Stimulated activated naive B cell treated with anti-CD40 and anti-IgM and Interleukin-4, amounts not matched to agents 10 μg/mL and 1 μg/mL and 100 μg/mL, for 72 hours (primary cell): ENCODE results near the gene SPINK4.

Experiments used
- ATAC-seq, 2 donors: fragments of 150-1000 bp; cut with Tn5 transposase; replicated peaks; 2 replicates each; pipeline ENCODE4 v1.10.0; 2021; ENCODE audit warnings: moderate library complexity in 1 of 2
- DNase-seq: peaks from one replicate; pipeline ENCODE4 v3.0.0; 2021
- H3K27ac Mint-ChIP-seq: one replicate; pipeline ENCODE4 v1.8.0; 2022; ENCODE audit warnings: mild to moderate bottlenecking, mixed read lengths
- H3K27me3 Mint-ChIP-seq, 2 donors: one replicate each; pipeline ENCODE4 v1.8.0; 2022; ENCODE audit warnings: mixed read lengths in 2 of 2
- H3K36me3 Mint-ChIP-seq, 2 donors: one replicate each; pipeline ENCODE4 v1.8.0; 2022; ENCODE audit warnings: mixed read lengths in 2 of 2, mild to moderate bottlenecking in 1 of 2
- H3K4me1 Mint-ChIP-seq, 2 donors: one replicate each; pipeline ENCODE4 v1.8.0; 2022; ENCODE audit warnings: mixed read lengths in 2 of 2, mild to moderate bottlenecking in 1 of 2
- H3K4me3 Mint-ChIP-seq, 2 donors: one replicate each; pipeline ENCODE4 v1.8.0; 2022; ENCODE audit warnings: mild to moderate bottlenecking in 2 of 2, mixed read lengths in 2 of 2, moderate library complexity in 1 of 2
- H3K9me3 Mint-ChIP-seq, 2 donors: one replicate each; pipeline ENCODE4 v1.8.0; 2022; ENCODE audit warnings: mixed read lengths in 2 of 2, mild to moderate bottlenecking in 1 of 2

SPINK4 gene

GRCh38 chr9:33221568-33221884, 18.4 kb upstream of the SPINK4 start:
- no peak for ATAC-seq
- Mint-ChIP-seq H3K4me3 (no peak overlapping the region), H3K27ac (no peak overlapping the region), H3K27me3 (no peaks in the 10 kb centered on the region), H3K9me3 (no peaks in the 10 kb centered on the region), H3K4me1 (peaks cover 20 to 33% of the 10 kb centered on the region in 2 donors), H3K36me3 (no peaks in the 10 kb centered on the region)
- no peak for DNase-seq

- Mint-ChIP-seq H3K9me3 (no peaks in the 10 kb centered on the region), H3K4me1 (peaks cover 20 to 38% of the 10 kb centered on the region in 2 donors), H3K4me3 (no peak overlapping the region), H3K36me3 (no peaks in the 10 kb centered on the region), H3K27ac (no peak overlapping the region), H3K27me3 (no peaks in the 10 kb centered on the region)
- ATAC-seq (no peak), DNase-seq (no peak)
Observed at GRCh38 chr9:33222031-33222430, 17.9 kb upstream of the SPINK4 start.

- Mint-ChIP-seq H3K9me3 (no peaks in the 10 kb centered on the region), H3K27ac (no peak overlapping the region), H3K4me3 (no peak overlapping the region), H3K36me3 (no peaks in the 10 kb centered on the region), H3K4me1 (peaks cover 22 to 52% of the 10 kb centered on the region in 2 donors), H3K27me3 (no peaks in the 10 kb centered on the region)
- DNase-seq (no peak), ATAC-seq (no peak)
Observed at GRCh38 chr9:33223696-33224095, 16.3 kb upstream of the SPINK4 start.

- no peaks in the 10 kb centered on the region for H3K27me3 Mint-ChIP-seq
Observed at GRCh38 chr9:33225319-33226147, 14.4 kb upstream of the SPINK4 start.

GRCh38 chr9:33227008-33227398, 13.0 kb upstream of the SPINK4 start:
- Mint-ChIP-seq H3K27me3 (no peaks in the 10 kb centered on the region), H3K9me3 (no peaks in the 10 kb centered on the region), H3K36me3 (no peaks in the 10 kb centered on the region), H3K27ac (peak overlapping the region; percentile 87), H3K4me1 (peaks cover 14 to 39% of the 10 kb centered on the region in 2 donors), H3K4me3 (peak overlapping the region in 1 of 2 donors; percentile 22)
- ATAC-seq (peak; percentile 94 to 96), DNase-seq (peak; percentile 18)

More at GRCh38 chr9:33225319-33226147, 14.4 kb upstream of the SPINK4 start:
- Mint-ChIP-seq H3K27ac (no peak overlapping the region), H3K4me3 (peak overlapping the region in 1 of 2 donors; percentile 8), H3K4me1 (peaks cover 21 to 52% of the 10 kb centered on the region in 2 donors), H3K36me3 (no peaks in the 10 kb centered on the region), H3K9me3 (no peaks in the 10 kb centered on the region)
- ATAC-seq (peak in 1 of 2 donors; percentile 26), DNase-seq (peak; percentile 43)

GRCh38 chr9:33227741-33228140, 12.2 kb upstream of the SPINK4 start:
- Mint-ChIP-seq H3K27ac (peak overlapping the region; percentile 87), H3K27me3 (no peaks in the 10 kb centered on the region), H3K36me3 (no peaks in the 10 kb centered on the region), H3K4me1 (peaks cover 12 to 36% of the 10 kb centered on the region in 2 donors), H3K9me3 (no peaks in the 10 kb centered on the region), H3K4me3 (no peak overlapping the region)
- ATAC-seq (no peak), DNase-seq (no peak)

GRCh38 chr9:33228606-33229005, 11.4 kb upstream of the SPINK4 start:
- DNase-seq, result no peak
- Mint-ChIP-seq H3K27me3 (no peaks in the 10 kb centered on the region), H3K9me3 (no peaks in the 10 kb centered on the region), H3K36me3 (no peaks in the 10 kb centered on the region), H3K27ac (no peak overlapping the region), H3K4me3 (no peak overlapping the region), H3K4me1 (peaks cover 10 to 32% of the 10 kb centered on the region in 2 donors)
- ATAC-seq, result no peak

GRCh38 chr9:33229359-33230114, 10.4 kb upstream of the SPINK4 start:
- no peaks in the 10 kb centered on the region for H3K9me3 Mint-ChIP-seq
- peak overlapping the region; percentile 75 for H3K27ac Mint-ChIP-seq
- H3K4me3 Mint-ChIP-seq, result no peak overlapping the region
- peaks cover 10 to 32% of the 10 kb centered on the region in 2 donors for H3K4me1 Mint-ChIP-seq
- ATAC-seq (no peak), DNase-seq (no peak)
- no peaks in the 10 kb centered on the region for H3K36me3 Mint-ChIP-seq
- H3K27me3 Mint-ChIP-seq, result no peaks in the 10 kb centered on the region

GRCh38 chr9:33230756-33231622, 9.0 kb upstream of the SPINK4 start:
- H3K4me3 Mint-ChIP-seq, result no peak overlapping the region
- DNase-seq (no peak), ATAC-seq (no peak)
- H3K27ac Mint-ChIP-seq, result no peak overlapping the region
- peaks cover 5 to 6% of the 10 kb centered on the region in 2 donors for H3K27me3 Mint-ChIP-seq
- no peaks in the 10 kb centered on the region for H3K9me3 Mint-ChIP-seq
- no peaks in the 10 kb centered on the region for H3K36me3 Mint-ChIP-seq
- H3K4me1 Mint-ChIP-seq, result peaks cover 2 to 23% of the 10 kb centered on the region in 2 donors

GRCh38 chr9:33231623-33231942, 8.4 kb upstream of the SPINK4 start:
- DNase-seq (no peak), ATAC-seq (no peak)
- peaks cover 7 to 8% of the 10 kb centered on the region in 2 donors for H3K27me3 Mint-ChIP-seq

GRCh38 chr9:33232815-33233214, 7.2 kb upstream of the SPINK4 start:
- Mint-ChIP-seq H3K4me1 (peaks cover 2 to 5% of the 10 kb centered on the region in 2 donors), H3K27me3 (peaks cover 7 to 8% of the 10 kb centered on the region in 2 donors), H3K4me3 (no peak overlapping the region), H3K36me3 (no peaks in the 10 kb centered on the region), H3K9me3 (no peaks in the 10 kb centered on the region), H3K27ac (no peak overlapping the region)
- ATAC-seq, result no peak
- DNase-seq, result no peak

More at GRCh38 chr9:33231623-33231942, 8.4 kb upstream of the SPINK4 start:
- H3K36me3 Mint-ChIP-seq, result no peaks in the 10 kb centered on the region
- H3K27ac Mint-ChIP-seq, result no peak overlapping the region
- H3K9me3 Mint-ChIP-seq, result no peaks in the 10 kb centered on the region
- H3K4me3 Mint-ChIP-seq, result no peak overlapping the region
- peaks cover 2 to 18% of the 10 kb centered on the region in 2 donors for H3K4me1 Mint-ChIP-seq

- H3K27me3 Mint-ChIP-seq, result peaks cover 7 to 8% of the 10 kb centered on the region in 2 donors
- H3K9me3 Mint-ChIP-seq, result no peaks in the 10 kb centered on the region
- ATAC-seq, result no peak
- no peaks in the 10 kb centered on the region for H3K36me3 Mint-ChIP-seq
- no peak overlapping the region for H3K4me3 Mint-ChIP-seq
- no peak for DNase-seq
- no peaks in the 10 kb centered on the region for H3K4me1 Mint-ChIP-seq
- H3K27ac Mint-ChIP-seq, result no peak overlapping the region
Observed at GRCh38 chr9:33233626-33234342, 6.2 kb upstream of the SPINK4 start.

GRCh38 chr9:33234511-33235467, 5.2 kb upstream of the SPINK4 start:
- Mint-ChIP-seq H3K27ac (no peak overlapping the region), H3K27me3 (peaks cover 7 to 12% of the 10 kb centered on the region in 2 donors), H3K36me3 (peaks cover 0 to 1% of the 10 kb centered on the region in 2 donors), H3K4me1 (no peaks in the 10 kb centered on the region), H3K4me3 (no peak overlapping the region), H3K9me3 (no peaks in the 10 kb centered on the region)
- ATAC-seq (no peak), DNase-seq (no peak)
